A673 (cell line): ENCODE data around the gene TBC1D22A.

ENCODE experiments used
- EZH2 ChIP-seq: fragments of 200-600 bp; sonication (generic); IDR thresholded peaks from 2 replicates; pipeline ENCODE4 v1.6.1; 2017; ENCODE audit warnings: borderline replicate concordance, low read depth, mild to moderate bottlenecking, mixed read lengths, antibody characterized with exemption, low read length; ENCODE audit not compliant: poor library complexity, severe bottlenecking
- TF ChIP-seq, protein P1 (sequence below): fragments of 300-800, 200-600 bp; sonication (generic); conservative IDR thresholded peaks from 2 replicates; pipeline ENCODE4 v1.5.1; 2017; ENCODE audit warnings: low read depth, mild to moderate bottlenecking, antibody characterized with exemption, low read length, moderate library complexity, mixed read lengths

DNA sequence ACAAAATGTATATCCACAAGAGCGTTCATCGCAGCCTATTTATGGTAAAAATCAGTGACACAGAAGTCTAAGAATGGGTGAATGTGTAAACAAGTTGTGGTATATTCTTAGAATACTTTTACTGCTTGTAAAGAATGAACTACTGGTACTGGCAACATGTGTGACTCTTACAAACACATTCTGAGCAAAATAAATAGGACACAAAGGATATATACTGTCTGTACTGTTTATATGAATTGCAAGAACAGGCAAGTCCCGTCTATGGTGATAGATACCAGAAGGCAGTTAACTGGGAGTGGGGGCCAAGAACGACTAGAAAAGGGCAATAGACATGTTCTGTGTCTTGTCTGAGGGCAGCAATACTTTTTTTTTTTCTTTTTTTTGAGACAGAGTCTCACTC, 112.6 kb downstream of the TBC1D22A start:
- TF ChIP-seq EZH2 = no peak
- TF ChIP-seq, protein P1, sequence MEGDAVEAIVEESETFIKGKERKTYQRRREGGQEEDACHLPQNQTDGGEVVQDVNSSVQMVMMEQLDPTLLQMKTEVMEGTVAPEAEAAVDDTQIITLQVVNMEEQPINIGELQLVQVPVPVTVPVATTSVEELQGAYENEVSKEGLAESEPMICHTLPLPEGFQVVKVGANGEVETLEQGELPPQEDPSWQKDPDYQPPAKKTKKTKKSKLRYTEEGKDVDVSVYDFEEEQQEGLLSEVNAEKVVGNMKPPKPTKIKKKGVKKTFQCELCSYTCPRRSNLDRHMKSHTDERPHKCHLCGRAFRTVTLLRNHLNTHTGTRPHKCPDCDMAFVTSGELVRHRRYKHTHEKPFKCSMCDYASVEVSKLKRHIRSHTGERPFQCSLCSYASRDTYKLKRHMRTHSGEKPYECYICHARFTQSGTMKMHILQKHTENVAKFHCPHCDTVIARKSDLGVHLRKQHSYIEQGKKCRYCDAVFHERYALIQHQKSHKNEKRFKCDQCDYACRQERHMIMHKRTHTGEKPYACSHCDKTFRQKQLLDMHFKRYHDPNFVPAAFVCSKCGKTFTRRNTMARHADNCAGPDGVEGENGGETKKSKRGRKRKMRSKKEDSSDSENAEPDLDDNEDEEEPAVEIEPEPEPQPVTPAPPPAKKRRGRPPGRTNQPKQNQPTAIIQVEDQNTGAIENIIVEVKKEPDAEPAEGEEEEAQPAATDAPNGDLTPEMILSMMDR = no peak
